Mucosa of rectum (tissue), 2 donors: Measurements from ENCODE around the gene FAM50B.

ENCODE experiments used
- H3K27ac ChIP-seq, 2 donors: one replicate each; pipeline ENCODE4 v1.7.0; 2013; ENCODE audit warnings: inconsistent platforms in 2 of 2, low read depth in 2 of 2, low read length in 2 of 2
- H3K27me3 ChIP-seq, 2 donors: one replicate each; pipeline ENCODE4 v1.7.0; 2013; ENCODE audit warnings: low read length in 2 of 2; ENCODE audit not compliant: control insufficient read depth in 2 of 2, insufficient read depth in 2 of 2
- H3K36me3 ChIP-seq, 2 donors: one replicate each; pipeline ENCODE4 v1.7.0; 2013; ENCODE audit warnings: low read length in 2 of 2; ENCODE audit not compliant: control insufficient read depth in 2 of 2, insufficient read depth in 2 of 2
- H3K4me1 ChIP-seq, 2 donors: one replicate each; pipeline ENCODE4 v1.7.0; 2013; ENCODE audit warnings: low read length in 2 of 2, mild to moderate bottlenecking in 1 of 2; ENCODE audit not compliant: control insufficient read depth in 2 of 2, insufficient read depth in 2 of 2
- H3K4me3 ChIP-seq, 2 donors: one replicate each; pipeline ENCODE4 v1.7.0; 2013; ENCODE audit warnings: low read length in 2 of 2
- H3K9ac ChIP-seq, 2 donors: one replicate each; pipeline ENCODE4 v1.7.0; 2013; ENCODE audit warnings: low read length in 2 of 2, low read depth in 1 of 2, mild to moderate bottlenecking in 1 of 2
- H3K9me3 ChIP-seq, 2 donors: one replicate each; pipeline ENCODE4 v1.7.0; 2013; ENCODE audit warnings: low read length in 2 of 2; ENCODE audit not compliant: control insufficient read depth in 2 of 2
- donor health status: healthy.
- donor health status: Normal muscosa, but diverticular disease.

The FAM50B gene

DNA sequence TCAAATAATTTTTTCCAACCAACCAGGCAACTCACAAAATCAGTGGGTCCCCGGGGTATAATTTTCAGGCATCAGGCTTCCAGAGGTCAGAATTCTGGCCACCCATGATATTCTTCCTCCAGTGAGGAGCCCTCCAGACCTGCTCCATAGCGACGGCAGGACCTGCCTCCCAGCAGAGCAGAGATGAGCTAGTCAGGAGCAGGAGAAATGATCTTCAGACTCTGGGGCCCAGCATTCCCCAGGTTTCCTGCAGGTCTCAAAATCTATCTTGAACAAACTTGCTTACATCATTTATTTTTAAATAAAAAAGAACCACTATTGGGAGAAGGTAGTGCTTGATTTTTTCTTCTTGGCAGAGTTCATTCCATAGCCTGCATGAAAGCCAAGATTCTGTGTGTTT, 44.7 kb downstream of the FAM50B start:
- Histone ChIP-seq H3K4me3 (no peak overlapping the region), H3K27ac (no peak overlapping the region), H3K27me3 (no peaks in the 10 kb centered on the region), H3K9ac (no peak overlapping the region), H3K36me3 (no peaks in the 10 kb centered on the region), H3K4me1 (no peaks in the 10 kb centered on the region), H3K9me3 (no peaks in the 10 kb centered on the region)

DNA sequence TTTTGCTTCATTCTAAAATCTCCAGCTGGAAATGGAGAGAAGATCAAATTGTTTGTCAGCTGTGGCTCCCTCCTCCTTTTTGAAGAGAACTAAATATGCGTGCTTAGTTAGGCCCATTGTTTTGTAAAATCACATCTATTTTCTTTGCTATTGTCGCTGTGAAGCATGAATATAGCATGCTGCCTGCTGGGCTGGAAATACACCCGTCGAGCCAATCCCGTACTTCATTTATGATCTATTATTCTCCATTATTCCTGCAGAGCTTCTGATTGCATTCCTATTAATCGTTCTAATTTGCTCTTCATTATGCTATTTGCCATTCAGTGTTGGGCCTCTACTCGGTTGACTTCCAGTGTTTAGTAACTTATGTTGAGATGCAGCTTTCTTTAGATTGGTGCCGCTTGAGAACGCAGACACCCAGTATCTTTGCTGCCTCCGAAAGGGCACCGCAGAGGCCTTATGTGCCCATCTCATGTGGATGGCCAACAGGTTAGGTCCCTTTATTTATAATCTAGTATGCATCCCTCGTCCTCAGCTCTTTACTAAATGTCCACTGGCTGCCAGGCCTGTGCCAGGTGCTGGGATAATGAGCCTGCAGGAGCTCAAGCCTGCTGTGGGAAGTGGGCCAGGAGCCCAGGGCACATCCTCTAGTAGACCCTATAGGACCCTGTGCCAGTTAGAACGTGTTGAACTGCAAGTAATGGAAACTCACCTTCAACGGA, 45.6 kb downstream of the FAM50B start:
- no peak overlapping the region for H3K9ac ChIP-seq

GRCh38 chr6:3895312-3895653, 46.1 kb downstream of the FAM50B start:
- Histone ChIP-seq H3K36me3 (no peaks in the 10 kb centered on the region), H3K4me3 (no peak overlapping the region), H3K9me3 (no peaks in the 10 kb centered on the region), H3K9ac (no peak overlapping the region), H3K4me1 (no peaks in the 10 kb centered on the region), H3K27me3 (no peaks in the 10 kb centered on the region), H3K27ac (no peak overlapping the region)

More for the DNA sequence above, 45.6 kb downstream of the FAM50B start:
- Histone ChIP-seq H3K27me3 (no peaks in the 10 kb centered on the region), H3K4me1 (no peaks in the 10 kb centered on the region), H3K4me3 (no peak overlapping the region), H3K36me3 (no peaks in the 10 kb centered on the region), H3K27ac (no peak overlapping the region), H3K9me3 (no peaks in the 10 kb centered on the region)

DNA sequence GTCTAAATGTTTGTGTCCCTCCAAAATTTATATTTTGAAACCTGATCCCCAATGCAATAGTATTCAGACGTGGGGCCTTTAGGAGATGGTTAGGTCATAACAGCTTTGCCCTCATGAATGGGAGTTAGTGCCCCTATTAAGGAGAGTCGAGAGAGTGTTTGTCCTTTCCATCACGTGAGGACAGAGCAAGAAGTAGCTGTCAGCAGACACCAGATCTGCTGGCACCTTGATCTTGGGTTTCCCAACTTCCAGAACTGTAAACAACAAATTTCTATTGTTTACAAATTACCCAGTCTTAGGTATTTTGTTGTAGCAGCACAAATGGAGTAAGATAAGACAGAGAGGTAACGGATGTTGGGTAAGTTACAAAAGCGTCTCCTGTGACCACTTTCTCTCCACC, 46.6 kb downstream of the FAM50B start:
- Histone ChIP-seq H3K27me3 (no peaks in the 10 kb centered on the region), H3K4me3 (no peak overlapping the region), H3K9ac (no peak overlapping the region), H3K36me3 (no peaks in the 10 kb centered on the region), H3K9me3 (no peaks in the 10 kb centered on the region), H3K4me1 (no peaks in the 10 kb centered on the region), H3K27ac (no peak overlapping the region)

- Histone ChIP-seq H3K36me3 (no peaks in the 10 kb centered on the region), H3K27me3 (no peaks in the 10 kb centered on the region), H3K27ac (no peak overlapping the region), H3K9me3 (no peaks in the 10 kb centered on the region), H3K4me1 (no peaks in the 10 kb centered on the region), H3K9ac (no peak overlapping the region), H3K4me3 (no peak overlapping the region)
These were observed 49.3 kb downstream of the FAM50B start for GRCh38 chr6:3898265-3898994.

DNA sequence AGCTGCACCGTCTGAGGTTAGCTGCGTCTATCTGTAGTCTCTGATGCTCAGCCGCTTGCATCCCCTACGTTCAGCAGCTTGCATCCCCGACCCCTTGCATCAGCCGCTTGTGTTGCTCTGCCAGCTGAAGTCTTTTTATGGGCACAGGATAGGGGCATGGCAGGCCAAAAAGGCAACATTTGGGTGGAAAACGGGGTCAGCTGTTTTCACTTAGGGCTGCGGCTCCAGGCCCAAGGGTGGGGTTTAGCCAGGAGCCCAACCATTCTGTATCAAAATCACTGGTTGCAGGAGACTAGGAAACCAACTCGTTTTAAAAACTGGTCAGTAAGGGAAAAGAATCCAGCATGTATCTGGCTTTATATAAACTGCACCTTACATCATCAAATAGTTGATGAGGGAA, 49.9 kb downstream of the FAM50B start:
- H3K4me1 ChIP-seq = no peaks in the 10 kb centered on the region
- H3K9ac ChIP-seq = no peak overlapping the region
- no peak overlapping the region for H3K27ac ChIP-seq

GRCh38 chr6:3899970-3900439, 50.8 kb downstream of the FAM50B start:
- Histone ChIP-seq H3K9ac (no peak overlapping the region), H3K4me1 (no peaks in the 10 kb centered on the region), H3K36me3 (no peaks in the 10 kb centered on the region), H3K4me3 (no peak overlapping the region), H3K27ac (no peak overlapping the region), H3K9me3 (no peaks in the 10 kb centered on the region), H3K27me3 (no peaks in the 10 kb centered on the region)

More for the DNA sequence above, 49.9 kb downstream of the FAM50B start:
- H3K9me3 ChIP-seq = no peaks in the 10 kb centered on the region
- H3K27me3 ChIP-seq = no peaks in the 10 kb centered on the region
- H3K36me3 ChIP-seq = no peaks in the 10 kb centered on the region
- no peak overlapping the region for H3K4me3 ChIP-seq
